ENCODE results near the gene VPREB1.
"Not testable (repeated sequence)": the region's sequence is repeated elsewhere in the genome, so short reads cannot be mapped to it uniquely, and the experiment has no call there.

The VPREB1 gene

DNA sequence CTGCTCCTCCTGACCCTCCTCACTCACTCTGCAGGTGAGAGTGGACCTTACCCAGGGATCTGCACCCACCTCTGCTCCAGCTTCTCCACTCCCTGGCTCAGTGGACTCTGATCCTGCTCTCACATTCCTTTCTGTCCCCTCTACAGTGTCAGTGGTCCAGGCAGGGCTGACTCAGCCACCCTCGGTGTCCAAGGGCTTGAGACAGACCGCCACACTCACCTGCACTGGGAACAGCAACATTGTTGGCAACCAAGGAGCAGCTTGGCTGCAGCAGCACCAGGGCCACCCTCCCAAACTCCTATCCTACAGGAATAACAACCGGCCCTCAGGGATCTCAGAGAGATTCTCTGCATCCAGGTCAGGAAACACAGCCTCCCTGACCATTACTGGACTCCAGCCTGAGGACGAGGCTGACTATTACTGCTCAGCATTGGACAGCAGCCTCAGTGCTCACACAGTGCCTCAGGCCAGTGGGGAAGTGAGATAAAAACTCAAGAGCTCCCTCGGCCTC is 29.7 kb upstream of the VPREB1 start:
- no peak for DNase-seq

DNA sequence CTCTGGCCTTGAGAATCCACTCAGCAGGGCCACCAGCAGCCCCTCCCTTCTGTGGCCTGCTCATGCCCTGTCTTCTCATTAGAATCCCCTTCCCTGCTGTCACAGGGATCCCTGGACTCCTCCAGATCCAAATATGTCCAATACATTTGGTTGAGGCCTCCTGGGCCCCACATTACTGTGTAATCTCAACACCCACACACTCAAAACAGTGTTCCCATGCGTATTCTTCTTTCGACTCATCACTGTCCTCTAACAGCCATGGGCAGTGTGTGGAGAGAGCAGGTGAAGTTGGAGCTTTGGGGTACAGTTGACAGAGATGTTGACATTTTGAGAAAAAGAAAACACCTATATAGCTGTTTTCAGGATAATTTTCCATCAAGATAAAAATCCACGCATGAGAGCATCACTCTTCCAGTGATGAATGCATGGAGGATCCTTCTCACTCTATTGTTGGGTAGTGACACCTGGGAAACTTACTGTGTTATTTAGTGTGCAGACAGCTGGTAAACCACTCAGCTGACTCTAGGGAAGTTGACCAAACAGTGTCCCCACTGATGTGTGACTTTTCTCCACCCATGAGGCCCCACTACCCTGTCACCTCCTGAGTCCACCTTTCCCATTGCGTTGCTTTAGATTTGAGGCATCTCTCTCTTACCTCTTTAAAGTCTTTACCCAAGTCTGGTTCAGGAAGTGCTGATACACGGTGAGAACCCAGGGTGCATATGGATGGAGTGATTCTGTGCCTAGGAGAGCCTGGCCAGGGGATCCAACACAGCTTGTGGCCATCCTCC is 28.7 kb upstream of the VPREB1 start:
- DNase-seq, result no peak

DNA sequence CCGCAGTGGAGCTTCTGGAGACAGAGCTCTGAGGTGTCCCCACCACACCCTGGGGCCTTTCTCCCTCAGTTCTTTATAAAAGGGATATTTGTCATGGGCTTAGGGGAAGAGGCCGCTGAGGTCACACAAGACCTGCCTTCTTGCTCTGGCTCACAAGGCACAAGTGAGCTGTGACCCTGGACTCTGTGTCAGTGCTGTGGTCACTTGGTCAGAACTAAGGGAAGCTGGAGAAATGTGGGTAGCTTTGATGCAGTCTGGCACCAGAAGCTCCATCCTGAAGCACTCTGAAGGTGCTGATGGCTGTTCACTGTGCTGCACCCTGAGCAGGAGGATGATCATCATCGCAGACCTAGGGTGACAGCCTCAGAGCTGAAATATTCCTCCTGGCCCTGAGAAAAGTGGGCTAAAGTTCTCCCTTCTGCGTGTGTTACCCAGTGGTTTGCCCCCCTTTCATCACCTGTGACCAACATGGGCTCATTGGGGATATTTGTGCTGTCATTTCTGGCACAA is 28.1 kb upstream of the VPREB1 start:
- no peak for DNase-seq

DNA sequence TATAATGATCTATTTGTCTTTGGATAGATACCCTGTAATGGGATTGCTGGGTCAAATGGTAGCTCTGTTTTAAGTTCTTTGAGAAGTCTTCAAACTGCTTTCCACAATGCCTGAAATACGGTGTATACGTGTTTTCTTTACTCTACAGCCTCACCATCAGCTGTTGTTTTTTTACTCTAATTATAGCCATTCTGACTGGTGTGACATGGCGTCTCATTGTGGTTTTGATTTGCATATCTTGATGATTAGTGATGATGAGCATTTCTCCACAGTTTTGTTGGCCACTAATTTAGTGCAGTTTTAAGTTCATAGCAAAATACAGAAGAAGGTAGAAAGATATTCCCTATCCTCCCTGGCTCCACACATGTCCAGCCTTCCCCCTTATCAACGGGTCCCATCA is 26.3 kb upstream of the VPREB1 start:
- no peak for DNase-seq

DNA sequence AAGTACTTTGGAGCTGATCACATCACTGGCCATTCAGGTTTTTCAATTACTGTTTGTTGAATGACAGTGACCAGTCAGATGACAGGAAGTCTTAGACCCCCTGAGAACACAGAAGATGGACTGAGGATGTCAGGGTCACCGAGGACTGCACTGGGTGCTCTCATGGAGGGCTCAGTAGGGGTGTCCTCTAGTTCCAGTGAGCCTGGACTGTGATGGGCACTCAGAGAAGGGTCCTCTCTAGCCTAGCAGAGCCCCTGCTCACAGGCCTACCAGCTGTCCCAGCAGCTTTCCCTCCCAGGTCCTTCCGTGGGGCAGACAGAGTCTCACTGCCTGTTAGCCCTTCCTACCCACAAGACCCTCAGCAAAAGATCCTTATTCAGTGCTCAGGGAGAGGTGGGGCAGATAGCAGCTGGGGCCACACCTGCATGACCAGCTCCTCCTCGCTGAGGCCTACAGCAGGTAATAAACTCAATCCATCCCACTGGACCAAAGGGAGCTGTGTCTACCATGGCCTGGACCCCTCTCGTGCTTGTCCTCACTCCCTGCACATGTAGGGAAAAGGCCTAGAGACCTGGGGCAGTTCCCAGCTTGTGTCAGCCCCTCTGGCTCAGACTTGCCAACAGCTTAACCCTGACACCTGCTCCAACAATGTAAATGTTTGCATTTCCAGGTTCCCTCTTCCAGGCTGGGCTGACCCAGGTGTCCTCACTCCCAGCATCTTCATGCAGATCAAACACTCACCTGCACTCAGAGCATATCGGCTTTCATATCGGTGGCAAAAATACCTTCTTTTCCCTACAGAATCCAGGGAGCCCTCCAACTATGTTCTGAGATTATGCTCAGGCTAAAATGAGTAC is 25.2 kb upstream of the VPREB1 start:
- DNase-seq, result no peak

DNA sequence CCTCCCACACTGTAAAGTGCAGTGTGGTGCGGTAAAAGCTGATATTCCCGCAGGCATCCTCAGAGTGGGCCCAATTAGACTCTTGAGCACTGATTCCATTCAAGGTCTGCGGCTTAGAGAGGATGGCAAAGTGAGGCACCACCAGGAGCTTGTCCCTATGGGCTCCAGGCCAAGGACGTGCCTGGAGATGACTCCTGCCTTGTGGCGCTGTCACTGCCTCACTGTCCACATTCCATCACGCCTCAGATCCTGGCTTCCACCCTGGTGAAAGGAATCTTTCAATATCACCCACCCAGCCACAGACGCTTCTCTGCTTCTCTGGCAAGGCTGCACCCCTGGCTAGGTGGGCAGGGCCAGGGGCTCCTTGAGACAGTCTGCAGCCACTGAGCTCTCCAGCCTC is 23.5 kb upstream of the VPREB1 start:
- DNase-seq, result not testable (repeated sequence)

DNA sequence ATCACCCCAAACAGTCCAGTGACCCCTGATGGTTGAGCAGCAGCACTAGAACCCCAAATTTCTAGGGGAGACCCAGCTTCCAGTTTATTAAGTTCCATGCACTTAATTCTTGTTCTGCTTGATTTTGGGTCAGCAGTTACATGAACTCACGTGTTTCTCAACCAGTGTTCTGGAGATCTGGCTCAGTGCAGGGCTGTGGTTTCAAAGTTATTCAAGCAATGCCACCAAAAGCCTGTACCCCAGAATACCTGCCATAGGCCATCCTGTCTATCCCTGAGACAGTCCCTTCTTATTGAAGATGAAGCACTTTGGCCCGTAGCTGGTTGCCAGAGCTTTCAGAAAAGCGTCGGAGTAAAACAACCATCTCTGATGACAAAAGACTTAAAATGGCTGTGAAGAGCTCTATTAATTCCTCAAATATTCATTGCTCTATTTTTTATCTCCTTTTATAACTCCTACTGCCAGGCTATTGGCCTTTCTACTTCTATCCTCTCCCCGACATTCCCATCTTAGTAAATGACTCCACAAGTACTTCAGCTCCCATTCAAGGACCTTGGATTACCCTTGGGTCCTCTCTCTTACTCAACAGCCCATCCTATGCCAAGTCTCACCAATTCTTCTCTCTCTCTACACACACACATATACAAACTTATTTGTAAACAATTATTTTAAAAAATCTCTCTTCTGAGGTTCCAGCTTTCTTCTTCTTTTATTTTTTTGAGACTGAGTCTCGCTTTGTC is 18.0 kb upstream of the VPREB1 start:
- no peak for DNase-seq

DNA sequence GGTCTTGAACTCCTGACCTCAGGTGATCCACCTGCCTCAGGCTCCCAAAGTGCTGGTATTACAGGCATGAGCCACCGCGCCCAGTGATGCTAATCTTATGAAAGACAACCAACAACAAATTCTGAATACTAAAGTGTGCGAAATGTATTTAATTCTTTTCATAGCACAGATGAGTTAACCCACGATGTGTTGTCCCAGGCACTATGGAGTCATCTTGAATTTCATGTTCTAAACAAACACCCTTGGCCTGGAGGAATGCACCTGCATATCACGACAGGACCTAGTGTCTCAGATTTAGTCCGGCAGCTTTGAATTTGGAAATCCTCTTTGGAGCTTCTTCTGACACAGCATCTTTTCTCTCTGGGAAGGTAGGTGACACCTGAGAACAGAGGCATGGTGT is 16.2 kb upstream of the VPREB1 start:
- no peak for DNase-seq

DNA sequence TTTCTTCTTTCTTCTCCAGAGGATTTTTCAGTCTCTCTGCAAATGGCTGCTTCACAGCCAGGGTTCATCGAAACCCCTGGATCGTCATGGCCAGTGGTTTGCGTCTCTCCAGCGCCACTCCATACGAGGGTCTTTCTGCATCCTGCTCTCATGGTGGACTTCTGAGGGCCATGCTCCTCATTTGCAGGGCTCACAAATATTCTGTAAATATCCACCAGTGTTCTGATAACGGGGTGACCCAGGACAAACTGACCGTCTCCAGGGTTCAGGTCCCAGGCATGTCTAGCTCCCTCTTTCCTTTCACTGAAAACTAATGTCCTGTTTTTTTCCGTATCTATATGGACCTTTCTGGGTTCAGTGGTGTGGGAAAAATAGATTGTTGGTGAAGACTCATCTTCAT is 15.7 kb upstream of the VPREB1 start:
- no peak for DNase-seq

DNA sequence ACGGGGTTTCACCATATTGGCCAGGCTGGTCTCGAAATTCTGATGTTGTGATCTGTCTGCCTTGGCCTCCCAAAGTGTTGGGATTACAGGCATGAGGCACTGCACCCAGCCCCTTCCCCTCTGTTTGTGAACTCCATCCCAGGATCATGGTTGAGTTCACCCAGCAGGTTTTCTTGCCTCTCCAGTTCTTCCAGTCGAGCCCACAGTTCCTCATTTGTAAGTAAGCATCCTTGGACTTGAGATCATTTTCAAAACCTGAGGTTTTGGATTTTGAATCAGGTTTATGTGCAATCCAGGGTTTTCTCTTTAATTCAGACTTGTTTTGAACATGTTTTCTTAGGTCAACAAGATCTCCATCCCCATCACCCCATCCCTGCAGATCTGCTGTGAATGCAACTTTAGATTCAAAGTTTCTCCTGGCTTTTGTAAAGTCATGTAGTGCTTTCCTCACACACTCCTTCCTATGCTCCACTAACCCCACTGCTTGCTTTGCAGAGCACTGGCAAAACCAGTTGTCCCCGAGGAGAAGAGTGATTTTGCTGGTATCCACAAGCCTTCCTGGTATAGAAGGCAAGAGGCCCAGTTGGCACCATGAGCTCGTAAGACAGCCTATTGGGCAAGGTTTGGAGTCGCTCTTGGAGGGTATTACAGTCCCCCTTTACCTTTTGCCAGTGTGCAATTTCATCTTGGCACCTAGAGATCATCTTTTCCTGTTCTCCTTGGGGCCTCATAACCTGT is 14.7 kb upstream of the VPREB1 start:
- no peak for DNase-seq

DNA sequence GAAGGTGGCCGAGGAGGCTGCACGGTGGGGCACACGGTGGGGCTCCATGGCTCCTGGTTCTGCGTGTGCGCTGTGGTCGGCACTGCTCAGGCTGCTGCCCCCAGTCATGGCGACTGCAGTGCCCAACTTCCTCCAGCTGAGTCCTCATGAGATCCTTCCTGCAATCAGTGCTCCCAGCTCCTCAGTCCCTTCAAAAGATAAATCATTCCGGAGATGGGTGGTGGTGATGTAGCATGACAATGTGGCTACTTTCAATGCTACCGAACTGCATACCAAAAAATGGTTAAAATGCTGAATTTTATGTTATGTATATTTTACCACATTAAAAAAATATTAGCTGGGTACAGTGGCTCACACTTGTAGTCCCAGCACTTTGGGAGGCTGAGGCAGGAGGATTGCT is 14.1 kb upstream of the VPREB1 start:
- no peak for DNase-seq

DNA sequence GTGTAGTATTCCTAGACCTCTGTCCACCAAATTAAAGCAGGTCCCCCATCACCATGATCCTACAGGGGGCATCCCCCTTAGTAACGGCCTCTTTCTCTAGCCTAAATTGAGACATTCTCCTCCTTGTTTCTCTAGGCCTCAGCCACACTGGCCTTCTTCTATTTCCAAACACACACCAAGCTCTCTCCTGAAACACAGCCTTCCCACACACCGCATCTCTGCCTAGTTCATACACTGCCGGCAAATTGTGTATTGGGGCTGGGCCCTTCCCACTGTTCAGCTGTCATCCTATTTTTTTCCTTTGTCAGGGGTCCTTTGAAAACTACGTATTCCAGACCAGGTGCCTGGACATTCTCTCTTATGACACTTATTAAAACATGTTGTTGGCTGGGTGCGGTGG is 11.5 kb upstream of the VPREB1 start:
- DNase-seq, result no peak

DNA sequence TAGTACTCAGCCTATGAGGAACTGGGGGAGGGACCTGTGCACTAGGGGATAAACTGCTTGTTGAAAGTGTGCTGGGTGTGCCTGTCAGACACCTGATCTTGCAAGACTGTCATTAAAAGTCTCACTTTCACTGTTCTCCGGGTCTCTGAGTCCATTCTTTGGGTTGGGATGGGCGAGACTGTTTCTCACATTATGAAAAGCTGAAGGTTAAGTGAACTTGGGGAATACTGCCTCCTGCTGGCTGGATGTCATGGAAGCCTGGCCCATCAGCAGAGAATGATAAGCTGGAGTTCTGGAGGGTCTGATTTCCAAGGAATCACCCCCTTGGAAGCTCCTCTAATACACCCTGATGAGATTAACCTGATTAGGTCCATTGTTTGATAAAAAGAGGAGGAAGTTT is 9.0 kb upstream of the VPREB1 start:
- no peak for DNase-seq

DNA sequence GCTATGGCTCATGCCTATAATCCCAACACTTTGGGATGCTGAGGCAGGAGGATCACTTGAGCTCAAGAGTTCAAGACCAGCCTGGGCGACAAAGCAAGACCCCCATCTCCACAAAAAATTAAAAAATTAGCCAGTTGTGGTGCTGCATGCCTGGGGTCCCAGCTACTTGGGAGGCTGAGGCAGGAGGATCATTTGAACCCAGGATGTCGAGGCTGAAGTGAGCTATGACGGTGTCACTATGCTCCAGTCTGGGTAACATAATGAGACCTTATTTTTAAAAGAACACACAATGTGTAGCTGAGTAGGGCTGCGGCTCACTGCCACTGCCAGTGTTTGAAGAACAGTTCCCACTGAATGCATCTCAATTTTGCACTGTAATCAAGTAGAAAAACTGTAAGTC is 7.1 kb upstream of the VPREB1 start:
- DNase-seq, result no peak

DNA sequence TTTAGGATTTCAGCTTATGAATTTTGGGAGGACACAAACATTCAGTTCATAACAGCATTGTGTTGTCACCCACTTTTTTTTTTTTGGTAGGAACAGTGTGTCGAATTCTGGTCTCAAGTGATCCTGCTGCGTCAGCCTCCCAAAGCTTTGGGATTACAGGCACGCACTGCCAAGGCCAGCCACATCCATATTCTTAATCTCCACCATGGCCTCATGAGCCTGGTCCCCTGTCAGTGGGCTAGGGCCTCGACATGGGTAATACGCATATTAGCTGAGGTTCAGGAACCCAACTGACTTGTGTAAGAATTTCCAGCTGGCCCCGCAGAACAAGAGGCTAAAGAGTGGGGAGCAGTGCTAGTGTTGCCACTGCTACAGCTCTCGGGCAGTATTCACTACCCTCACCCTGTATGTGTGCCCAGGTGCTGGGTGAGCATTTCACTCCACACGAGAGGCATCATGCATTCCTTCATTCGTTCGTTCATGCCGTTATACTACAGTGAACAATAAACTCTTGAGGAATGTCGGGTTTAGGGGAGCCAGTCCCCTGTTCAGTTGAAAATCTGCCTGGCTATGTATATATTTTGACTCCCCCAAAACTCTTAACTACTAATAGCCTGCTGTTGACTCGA is 5.2 kb upstream of the VPREB1 start:
- DNase-seq, result no peak

DNA sequence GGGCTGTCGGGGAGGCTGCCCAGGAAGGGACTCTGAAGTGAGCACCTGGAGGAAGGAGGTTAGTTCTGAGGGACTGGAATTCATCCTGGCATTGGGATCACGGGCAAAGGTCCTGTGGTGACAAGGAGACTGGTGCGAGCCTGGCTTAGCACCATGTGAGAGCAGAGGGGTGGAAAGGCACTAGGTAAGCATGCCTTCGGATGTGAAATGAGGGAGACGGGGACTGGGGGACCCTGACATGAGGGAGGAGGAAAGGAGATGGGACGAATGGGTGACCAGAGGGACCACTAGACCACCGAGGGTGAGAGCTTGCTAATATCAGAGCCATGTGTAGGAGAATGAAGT is 3.1 kb upstream of the VPREB1 start:
- DNase-seq, result no peak

DNA sequence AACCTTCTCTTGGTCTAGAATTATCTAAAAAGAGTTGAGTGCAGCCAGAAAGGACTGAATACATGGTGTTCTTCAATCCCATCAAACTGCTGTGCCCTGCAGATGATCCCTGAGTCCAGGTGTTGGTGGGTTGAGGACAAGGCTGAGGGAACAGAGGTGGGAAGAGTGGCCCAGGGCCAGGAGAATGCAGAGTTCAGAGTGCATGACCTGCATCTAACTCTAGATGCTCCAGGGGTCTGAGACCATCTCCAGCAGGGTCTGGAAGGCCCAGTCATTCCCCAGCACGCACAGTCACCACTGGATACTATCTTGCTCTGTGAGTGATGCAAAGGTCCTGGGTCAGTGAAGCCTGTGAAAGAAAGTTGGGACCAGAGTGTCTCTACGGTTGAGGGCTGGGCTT is 2.1 kb upstream of the VPREB1 start:
- DNase-seq, result no peak

DNA sequence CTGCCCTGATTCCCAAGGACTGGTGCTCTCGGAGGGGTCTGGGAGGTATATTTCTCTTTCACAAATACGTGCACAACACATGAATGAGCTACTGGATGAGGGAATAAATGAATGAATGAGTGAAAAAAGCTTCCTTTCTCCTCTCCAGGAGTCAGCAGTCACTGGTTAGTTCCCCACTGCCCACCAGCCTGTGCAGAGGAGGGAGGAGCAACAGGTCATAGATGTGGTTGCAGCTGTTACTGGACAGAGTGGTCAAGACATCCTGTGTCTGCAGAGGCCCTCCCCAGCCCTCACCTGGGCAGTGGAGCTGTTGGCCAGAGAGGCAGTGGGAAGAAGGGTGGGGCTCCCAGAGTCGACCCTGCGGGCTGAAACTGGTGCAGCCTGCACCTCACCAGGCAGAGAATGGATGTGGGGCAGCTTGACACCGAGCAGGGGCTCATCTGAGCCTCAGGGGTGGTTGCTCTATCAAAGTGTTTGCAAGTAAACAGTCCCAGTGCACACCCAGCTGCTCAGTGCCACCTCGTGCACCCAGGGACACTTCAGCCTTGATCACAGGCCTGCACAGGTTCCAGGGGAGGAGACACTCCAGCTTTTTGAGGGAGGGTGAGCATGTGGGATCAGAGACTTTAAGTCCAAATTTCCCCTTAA is 1.4 kb upstream of the VPREB1 start:
- no peak for DNase-seq

DNA sequence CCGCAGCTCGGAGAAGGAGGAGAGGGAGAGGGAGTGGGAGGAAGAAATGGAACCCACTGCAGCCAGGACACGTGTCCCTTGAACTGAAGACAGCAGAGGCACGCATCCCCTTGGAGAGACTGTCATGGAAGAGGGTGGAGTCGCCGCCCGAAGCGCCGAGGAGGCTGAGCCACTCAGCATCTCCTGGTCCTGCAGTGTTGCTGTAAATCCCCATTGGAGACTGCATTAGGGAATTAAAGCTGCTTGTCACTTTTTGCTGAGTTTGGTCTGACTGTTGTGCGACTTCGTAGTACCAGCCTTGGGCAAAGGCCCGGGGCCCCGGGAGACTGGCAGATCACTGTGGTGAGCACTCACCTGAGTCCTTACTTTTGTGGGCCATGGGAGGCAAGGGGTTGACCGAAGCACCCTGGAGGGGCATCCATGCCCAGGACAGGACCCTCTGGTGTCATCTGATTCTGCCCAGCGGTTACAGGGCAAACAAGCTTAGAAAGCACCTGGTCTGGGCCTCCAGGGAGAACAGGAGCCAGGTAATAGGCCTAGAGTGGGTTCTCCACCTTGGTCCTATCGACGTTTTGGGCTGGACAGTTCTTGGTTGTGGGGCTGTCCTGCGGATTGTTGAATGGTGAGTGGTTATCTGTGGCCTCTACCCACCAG is 797 bp downstream of the VPREB1 start:
- DNase-seq, result no peak

DNA sequence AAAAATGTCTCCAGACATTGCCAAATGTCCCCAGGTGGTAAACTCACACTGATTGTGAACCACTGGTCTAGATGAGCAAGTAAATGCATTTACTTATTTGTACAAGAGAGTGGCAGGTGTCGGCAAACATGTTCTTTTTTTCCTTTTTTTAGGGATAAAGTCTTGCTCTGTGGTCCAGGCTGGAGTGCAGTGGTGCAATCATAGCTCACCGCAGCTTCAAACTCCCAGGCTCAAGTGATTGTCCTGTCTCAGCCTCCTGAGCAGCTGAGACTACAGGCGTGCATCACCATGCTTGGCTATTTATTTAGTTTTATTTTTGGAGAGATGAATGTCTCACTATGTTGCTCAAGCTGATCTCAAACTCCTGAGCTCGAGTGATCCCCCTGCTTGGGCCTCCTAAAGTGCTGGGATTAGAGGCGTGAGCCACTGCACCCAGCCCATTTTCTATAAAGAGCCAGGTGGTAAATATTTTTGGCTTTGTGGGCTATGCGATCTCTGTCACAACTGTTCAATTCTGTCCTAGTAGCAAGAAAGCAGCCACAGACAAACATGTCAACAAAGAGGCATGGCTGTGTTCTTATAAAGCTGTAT is 1.4 kb downstream of the VPREB1 start:
- no peak for DNase-seq

DNA sequence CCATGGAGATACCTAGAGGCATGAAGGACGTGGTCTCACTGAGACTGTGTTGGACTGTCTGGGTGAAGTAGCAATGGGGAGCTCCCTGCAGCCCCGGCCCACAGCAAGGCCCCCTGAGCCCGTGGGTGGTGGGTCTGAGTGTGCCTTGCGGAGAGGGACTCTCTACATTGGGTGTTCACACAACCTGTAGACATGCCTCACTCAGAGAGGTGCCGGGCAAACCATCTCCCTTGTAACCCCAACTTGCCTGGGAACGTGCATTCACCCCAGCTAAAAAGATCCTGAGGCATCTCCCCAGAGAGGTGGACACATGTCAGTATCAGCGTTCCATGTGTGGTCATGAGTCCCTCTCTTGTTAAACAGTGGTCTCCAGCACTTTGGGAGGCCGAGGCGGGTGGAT is 2.1 kb downstream of the VPREB1 start:
- DNase-seq, result no peak
